ENCODE data around the gene HOXC11.

DNA sequence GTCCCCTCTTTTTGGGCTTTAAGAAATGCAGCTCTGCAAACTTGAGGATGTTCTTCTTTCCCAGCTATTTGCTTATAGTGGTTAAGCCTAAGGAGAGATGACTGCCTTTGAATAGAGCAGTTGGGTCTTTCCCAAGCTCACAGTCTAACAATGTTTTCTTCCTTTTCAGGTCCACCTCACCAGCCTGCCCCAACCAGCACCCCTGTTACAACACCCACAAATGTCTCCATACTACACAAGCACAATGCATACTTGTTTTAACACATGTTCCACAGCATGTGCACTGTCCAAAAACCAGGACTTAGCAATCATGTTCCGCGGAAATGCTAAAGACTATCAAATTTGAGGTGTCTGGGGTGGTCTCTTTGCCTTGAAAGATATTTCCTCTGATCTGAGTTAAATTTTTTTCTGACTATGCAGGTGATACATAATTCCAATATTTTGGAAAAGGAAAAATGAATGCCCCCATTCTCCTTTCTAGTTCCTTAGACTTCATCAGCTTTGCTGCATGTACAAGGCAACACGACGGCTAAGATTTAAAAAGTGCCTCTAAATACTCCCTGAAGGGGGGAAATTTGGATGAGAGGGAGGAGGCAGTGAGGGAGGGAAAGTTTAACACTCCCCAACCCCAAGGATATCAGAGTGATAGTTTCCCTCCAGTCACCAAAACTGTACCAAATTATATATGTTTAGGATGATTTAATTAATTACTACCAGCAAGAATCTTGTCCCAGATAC, 40.9 kb upstream of the HOXC11 start:
- TF ChIP-seq POLR2A (IDR thresholded peaks at IDR 0.05) (no peak), POLR2AphosphoS5 (IDR thresholded peaks at IDR 0.05) (no peak), EP300 (IDR thresholded peaks at IDR 0.05) (no peak)
- TF ChIP-seq, protein P1, sequence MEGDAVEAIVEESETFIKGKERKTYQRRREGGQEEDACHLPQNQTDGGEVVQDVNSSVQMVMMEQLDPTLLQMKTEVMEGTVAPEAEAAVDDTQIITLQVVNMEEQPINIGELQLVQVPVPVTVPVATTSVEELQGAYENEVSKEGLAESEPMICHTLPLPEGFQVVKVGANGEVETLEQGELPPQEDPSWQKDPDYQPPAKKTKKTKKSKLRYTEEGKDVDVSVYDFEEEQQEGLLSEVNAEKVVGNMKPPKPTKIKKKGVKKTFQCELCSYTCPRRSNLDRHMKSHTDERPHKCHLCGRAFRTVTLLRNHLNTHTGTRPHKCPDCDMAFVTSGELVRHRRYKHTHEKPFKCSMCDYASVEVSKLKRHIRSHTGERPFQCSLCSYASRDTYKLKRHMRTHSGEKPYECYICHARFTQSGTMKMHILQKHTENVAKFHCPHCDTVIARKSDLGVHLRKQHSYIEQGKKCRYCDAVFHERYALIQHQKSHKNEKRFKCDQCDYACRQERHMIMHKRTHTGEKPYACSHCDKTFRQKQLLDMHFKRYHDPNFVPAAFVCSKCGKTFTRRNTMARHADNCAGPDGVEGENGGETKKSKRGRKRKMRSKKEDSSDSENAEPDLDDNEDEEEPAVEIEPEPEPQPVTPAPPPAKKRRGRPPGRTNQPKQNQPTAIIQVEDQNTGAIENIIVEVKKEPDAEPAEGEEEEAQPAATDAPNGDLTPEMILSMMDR (IDR thresholded peaks at IDR 0.05): no peak

All from gastroesophageal sphincter (tissue), 3 donors.